Fibroblast of lung (primary cell): ENCODE results near the gene CARD19.

Experiments
- CTCF ChIP-seq, 2 donors: IDR thresholded peaks in 1 of 2; conservative IDR thresholded peaks in 1 of 2; 1 replicate in 1 of 2; 2 replicates in 1 of 2; pipeline ENCODE4 v1.5.1; 2011 to 2012; ENCODE audit warnings: low read length in 2 of 2, control low read depth in 1 of 2, inconsistent platforms in 1 of 2, low read depth in 1 of 2, mild to moderate bottlenecking in 1 of 2
- EZH2 ChIP-seq: IDR thresholded peaks from 2 replicates; pipeline ENCODE4 v1.5.1; 2012; ENCODE audit warnings: low read length, control low read depth, mild to moderate bottlenecking; ENCODE audit errors: missing control alignments

DNA sequence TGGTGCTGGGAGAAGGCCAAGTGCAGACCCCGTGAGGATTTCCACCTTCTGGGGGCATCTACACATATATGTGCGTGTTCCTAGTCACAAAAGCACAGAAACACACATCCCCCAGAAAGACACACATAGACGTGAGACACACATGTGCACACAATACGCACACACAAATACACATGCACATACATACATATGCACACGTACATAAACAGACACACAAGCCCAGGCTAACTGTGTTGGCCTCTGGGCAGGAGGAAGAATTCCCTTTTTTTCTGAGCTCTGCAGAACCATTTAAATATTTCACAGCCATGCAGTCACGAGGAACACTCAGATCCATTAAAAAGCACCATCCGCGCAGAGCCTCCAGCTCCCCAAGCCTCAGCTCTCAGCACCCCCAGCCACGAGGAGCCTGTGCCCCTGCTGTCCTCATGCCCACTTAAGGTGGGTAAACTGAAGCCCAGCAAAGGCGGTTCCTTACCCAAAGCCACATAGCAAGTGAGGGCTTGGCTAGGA, 32.8 kb downstream of the CARD19 start:
- no peak for TF ChIP-seq CTCF (conservative IDR thresholded peaks at IDR 0.05 in 1 of 2, IDR thresholded peaks at IDR 0.05 in 1 of 2; ENCODE audit: low read depth in 1 of 2, low read length in 2 of 2)
- no peak for TF ChIP-seq EZH2
